NCI-H128 (cell line): ENCODE measurements around the gene KLF7.
"Not testable (repeated sequence)": the region's sequence is repeated elsewhere in the genome, so short reads cannot be mapped to it uniquely, and the experiment has no call there.

Source experiments
- DNase-seq: peaks from one replicate; lab custom pipeline; 2025; ENCODE audit not compliant: unreplicated experiment; lab: John Stamatoyannopoulos, UW

KLF7 gene

DNA sequence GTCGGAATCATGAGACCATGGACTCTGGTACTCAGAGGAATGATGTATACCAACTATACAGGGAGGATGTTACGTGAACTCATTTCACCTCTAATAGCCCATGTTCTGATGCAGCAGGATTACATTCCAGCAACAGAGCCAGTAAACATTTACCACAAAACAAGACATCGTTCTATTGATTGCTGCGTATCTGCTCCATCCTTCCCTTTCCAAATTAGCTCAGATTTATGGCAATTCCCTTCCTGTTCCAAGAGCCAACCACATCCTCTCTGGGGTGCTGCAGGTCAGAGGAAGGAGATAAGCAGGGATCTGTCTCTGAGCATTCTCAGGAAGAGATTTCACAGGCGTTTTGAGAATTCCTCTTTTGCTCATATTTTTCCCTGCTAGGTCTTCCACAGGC lies 98.3 kb downstream of the KLF7 start:
- DNase-seq = no peak

DNA sequence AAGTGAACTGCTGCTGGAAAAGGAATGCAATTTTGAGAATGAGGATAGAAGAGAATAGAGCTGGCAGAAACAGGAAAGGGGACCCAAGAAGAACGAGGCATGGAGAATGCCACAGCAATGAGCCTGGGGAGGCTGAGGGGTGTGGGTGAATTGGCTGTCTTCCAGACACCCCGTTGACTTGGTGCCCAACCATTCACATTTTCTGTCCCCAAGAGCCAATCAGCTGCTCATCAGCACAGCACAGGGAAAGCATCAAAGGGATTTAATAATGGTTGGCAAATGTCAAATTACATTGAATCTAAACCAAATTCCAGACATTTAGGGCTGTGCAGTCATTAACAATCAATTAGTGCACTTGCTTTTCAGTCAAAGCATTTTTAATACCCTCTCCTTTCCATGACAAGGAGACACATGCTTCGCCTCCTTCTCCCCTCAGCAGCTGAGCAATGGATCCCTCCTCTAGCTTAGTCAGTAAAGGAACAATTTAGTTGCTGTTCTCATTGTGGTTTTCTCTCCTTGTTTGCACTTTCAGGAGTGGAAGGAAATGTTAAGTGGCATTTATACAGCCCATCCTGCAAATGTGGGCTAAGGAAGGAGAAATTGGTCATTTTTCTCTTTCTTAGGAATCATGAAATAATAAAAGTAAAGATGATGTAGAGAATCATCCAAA lies 98.8 kb downstream of the KLF7 start:
- DNase-seq = no peak

DNA sequence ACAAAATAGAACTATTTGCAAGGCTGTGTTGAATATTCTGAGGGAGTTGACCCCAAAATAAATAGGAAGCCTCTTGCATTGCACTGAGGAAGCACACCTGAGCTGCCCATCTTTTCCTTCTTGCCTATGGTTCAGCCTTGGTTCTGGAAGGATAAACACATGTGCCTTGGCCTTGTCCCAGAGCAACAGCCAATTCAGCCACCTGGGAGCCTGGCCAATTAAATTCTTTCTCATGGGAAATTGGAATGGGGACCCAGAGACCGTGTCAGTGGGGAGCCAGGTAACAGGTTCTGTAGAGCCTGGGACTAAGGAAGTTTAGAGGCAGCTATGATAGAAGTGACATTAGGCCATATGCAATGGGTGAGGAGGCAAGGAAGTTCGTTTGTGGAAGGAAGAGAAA lies 99.6 kb downstream of the KLF7 start:
- DNase-seq = no peak

DNA sequence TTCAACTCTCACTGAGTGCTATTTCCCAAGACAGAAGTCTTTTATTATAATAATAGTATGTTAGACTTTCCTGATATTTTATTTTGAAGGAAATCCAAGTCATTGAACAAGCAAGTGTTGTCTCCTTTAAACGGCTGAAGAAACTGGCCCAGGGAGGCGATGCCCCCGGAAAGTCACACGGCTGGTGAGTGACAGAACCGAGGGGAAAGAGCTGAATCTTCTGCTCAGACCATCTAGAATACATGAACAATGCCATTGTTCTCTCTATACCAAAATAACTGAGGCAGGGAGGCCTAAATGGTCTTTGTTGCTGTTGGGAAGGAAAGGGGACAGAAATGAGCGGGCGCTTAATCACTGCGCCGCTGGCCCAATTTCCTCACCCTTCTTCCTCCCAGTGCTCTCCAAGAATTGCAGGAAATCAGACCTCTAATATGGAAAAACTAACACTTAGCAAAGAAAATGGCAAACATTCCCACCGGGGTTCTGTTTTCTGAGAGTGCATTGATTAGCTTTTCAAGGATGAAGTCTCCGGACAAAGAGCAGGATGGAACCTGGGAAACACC lies 101.5 kb downstream of the KLF7 start:
- DNase-seq = no peak

DNA sequence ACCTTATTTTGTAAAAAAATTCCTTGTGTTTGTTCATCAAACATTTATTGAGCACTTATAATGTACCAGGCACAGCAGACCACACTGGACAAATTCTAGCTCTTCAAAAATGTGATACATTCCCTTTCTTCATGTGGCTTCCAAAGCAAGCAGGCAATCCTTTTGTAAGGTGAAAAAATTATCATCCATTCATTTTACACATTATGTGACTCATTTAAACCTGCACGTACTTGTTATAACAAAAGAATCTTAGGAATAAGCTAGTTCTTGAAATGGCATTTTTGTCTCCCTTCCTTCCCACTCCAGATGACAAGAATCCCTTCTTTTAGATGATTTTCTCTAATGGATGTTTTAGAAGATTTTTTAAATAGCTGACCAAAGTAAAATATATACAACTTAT lies 104.6 kb downstream of the KLF7 start:
- DNase-seq = no peak

DNA sequence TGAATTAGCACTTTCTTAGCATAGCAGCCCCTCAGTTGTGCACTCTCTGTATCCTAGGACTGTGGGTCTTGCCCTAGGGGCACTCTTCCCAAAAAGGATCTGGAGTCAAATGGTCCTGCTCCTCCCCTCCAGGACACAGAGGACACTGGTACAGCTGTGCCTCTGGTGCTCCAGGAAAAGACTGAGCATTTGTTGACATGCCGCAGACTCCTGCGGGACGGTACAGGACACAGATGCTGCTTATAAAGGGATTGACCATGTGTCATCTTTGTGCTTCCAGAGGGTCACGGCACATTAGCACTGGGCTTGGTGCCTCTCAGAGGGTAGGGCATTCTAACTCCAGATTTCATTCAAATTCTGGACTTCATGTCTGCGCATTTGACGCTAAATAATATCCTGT lies 110.5 kb downstream of the KLF7 start:
- DNase-seq = no peak

DNA sequence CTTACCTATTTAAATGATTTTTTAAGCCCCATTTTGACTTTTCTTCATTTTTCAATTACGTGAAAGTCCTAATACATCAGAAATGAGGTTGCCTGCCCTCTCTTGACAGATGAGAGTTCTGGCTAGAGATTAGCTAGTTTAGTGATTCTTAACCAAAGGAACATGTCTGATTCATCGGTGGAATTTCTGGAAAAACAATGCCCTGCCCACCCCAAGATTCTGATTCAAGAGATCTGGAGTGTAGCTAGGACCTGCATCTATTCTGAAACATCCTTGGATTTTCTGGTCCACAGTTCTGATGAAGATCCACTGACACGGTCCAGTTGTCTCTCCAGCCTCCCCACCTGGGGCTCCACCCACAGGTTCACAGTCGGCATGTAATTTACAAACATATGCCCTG lies 111.2 kb downstream of the KLF7 start:
- no peak for DNase-seq

DNA sequence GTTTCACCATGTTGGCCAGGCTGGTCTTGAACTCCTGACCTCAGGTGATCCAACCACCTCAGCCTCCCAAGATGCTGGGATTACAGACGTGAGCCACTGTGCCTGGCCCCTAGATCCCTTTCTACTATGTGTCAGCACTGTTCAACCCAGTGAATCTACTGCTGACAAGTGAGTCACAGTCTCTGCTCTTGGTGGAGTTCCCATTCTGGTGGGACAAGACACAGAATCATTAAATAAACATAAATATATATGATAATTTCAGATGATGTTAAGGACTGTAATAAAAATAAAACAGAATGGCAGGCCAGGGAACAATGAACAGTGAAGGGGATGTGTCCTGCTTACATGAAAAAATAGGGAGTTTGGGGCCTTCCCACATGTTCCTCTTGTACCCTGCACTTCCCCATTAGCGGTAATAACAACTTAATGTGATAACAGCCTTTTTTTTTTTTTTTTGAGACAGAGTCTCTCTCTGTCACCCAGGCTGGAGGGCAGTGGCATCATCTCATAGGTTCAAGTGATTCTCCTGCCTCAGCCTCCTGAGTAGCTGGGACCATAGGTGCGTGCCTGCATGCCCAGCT lies 114.3 kb downstream of the KLF7 start:
- no peak for DNase-seq

DNA sequence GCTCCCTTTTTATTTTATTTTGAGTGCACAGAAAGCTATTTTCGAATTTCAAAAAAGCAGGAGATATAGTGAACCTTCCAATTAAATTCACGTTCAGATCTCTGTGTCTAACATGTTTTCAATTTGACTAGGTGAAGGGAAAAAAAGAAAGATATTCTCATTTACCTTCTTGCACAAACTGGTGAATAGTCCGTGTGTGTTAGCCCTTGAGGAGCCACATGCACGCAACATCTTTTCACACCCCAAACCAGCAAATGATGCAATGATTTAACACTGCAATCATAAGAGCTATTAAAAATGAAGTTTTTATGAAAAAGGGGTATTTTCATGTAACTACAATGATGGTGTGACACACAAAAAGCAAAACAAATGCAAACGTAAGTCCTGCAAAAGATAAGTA lies 116.6 kb downstream of the KLF7 start:
- DNase-seq = no peak

DNA sequence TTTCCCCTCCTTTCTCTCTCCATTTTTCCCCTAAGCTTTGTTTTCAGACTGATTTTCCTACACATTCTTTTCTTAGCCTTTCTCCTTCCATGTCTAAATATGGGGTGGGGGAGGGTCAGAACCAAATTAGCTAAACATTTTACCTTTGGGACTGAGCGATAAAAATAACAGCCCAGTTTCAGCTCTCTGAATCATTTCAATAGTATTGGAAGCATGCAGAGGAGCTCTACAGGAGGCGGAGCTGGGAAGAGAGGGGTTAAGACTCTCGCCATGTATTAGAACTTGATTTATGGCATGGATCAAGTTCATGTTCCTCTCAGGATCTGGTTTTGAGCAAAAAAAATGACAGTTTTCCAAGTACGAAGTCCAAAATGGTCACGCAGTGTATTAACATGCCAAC lies 117.3 kb downstream of the KLF7 start:
- DNase-seq = no peak

DNA sequence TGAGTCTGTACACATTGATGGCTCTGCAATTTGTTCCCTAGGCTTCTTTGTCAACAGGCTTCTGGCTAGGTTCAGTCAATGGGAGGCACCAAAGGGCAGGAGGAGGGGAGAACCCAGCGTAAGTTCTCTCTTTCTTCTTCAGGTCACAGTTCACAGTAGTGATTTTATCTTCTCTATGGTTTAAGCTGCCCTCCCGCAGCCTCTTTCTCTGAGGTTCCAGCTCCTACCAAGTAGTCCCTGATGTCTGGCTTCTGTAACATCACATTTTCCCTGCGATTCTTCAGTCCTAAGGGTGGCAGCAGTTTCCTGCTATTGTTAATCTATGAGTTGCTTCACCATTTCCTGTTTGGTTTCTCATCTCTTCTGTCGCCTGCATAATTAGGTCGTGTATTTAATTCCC lies 119.0 kb downstream of the KLF7 start:
- DNase-seq = no peak

DNA sequence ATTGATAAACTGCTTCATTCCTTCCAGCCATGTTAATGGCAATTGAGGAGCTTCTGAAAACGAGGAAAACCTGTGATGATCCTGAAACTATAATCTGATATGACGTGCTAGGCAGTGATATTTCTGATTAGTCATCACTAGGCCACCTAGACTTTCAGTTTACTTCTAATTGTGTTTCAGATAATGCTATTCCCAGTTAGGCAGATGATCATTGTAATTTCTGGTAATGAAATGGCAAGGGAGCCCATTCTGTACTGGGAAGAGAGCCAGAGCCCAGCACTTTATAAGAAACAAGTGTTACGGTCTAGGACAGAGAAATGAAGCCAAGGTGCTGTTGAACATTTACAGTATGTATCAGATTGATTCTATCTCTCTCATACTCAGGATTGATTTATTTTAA lies 120.2 kb downstream of the KLF7 start:
- no peak for DNase-seq

DNA sequence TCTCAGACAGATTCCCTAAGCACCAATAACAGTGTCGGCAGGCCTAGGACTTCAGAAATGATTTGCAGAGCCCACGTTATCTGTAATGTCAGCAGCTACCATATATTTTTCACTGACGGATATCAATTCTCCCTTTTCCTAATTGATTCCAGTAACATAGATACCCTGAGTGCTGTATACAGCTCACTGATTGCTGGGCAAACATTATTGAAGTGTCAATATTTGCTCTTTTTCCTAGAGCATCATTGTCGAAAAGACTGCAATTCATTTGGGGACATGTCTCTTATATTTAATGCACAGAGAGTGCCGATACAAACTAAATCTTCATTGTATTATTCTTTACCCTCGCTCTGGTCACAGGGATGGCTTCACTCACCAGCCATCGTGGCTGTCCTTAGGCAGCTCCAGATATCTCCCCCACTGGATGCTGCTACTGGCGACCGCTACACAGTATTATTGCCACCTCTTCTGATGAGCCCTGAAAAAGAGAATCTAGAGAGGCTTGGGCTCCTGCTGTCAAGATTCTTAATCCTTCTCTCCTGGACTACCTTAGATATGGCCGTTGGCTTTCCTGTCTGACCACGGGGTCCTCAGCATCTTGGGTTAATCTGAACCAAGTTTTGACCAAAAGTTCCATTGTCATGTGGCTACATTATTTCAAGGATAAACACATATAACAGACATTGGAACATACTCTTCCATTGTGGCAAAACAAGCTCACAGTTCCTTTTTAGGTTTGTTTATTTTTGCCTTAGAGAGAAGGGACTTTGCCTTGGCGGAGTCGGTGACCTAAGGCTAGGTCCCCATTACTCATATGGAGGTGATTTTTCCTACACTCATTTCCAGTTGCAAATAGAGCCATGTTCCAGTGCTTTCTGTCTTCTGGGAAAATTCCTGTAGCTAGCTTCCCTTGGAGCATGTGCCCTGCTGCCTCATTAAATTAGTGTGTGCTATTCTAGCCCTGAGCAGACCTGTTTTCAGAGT lies 121.1 kb downstream of the KLF7 start:
- no peak for DNase-seq

DNA sequence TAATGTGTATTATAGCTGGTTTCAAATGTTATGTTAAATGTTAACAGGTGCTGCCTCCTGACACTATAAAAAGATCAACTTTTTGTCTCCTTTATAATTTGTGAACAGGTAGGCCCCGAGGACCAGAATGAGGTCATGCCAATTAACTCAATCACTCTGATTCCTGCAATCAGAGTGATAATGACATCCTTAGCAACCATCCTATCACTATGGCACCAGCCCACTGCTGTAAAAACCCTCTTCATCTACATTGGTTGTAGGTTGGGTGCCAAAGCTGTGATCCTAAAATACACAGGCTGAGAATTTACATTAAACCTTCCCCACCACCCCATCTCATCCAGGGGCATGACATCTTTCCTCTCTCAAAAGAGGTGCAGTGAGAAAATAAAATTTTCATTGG lies 122.9 kb downstream of the KLF7 start:
- no peak for DNase-seq

DNA sequence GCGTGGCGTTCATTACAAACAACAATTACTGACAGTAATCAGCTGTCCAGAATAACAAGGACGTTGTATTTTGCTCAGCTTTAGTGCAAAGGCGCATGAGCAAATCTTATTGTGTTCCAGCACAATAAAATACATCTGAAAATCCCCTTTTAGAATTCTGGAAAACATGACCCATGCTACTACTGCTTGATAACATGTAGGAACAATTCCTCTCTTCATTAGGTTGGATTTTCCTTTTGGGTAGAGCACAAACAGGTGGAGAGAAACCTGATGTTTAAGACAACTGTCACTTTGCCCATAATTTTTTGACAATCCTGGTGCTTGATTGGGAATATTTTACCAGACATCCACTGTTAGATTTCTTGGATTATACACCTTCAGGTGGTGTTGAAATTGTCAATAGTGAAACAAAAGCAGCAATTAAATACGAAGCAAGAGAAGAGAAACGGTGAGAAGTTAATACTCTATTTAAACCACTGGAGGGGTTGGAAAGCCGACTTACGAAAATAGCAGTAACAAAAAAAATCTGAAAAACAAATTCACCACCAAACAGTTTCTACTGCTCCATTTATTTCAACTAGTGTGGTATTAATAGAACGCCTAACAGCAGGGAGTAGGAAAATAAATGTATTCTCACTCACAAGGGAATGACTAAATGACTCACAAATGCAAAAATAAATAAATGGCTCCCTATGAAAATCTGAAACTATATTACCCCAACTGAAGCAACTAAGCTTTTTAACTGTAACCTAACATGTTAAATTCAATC lies 123.8 kb downstream of the KLF7 start:
- DNase-seq = no peak

DNA sequence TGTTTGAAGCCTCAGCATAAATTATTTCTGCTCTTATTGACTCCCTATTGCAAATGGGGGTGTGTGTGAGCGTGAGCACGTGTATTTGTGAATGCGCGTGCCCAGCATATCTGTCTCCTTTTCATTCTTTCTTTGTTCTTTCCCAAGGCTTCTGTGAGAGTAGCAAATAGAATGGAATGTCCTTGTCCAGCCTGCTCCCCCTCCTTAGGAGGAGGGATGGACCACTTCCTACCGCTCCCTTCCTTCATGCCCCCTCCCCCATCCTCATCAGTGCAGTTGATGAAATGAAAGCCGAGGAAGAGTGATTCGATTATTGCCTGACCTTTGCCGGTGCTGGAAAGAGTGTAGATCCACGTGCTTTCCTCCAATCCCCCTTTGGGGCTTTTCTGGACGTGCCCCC lies 124.5 kb downstream of the KLF7 start:
- DNase-seq = no peak

DNA sequence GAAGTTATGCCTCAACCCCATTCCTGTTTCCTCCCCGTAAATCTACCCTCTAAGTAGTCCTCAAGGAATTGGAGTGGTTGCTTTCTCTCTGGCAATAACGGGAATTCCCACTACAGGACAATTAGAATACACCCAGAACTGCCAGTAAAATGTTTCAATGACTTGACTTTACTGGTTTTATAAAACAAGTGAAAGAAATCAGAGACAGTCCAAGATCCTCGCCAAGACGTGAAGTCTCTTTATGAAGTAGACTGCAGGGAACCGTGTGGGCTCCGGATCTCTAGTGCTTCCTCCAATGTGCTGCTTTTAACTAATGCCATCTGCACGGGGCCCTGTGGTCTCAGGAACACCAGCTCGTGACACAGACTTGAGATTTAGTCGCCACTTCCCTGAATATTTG lies 125.1 kb downstream of the KLF7 start:
- DNase-seq = no peak

DNA sequence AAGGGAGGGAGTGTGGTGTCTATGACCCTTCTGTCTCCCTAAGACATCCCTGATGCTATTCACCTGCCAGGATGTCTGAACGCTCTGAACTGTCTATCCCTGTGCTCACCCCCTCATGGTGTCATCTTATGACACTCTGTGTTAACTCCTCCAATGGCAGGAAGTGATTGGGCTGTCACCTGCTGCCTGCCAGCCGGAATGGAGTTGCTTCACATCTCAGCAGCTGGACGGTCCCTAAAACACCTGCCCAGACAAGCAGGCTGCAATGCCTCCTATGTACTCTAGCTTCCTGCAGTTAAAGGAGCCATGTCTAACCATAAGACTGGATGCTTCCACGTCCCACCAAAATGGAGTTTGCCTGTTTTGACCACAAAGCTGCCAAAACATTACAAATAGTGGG lies 126.5 kb downstream of the KLF7 start:
- no peak for DNase-seq

DNA sequence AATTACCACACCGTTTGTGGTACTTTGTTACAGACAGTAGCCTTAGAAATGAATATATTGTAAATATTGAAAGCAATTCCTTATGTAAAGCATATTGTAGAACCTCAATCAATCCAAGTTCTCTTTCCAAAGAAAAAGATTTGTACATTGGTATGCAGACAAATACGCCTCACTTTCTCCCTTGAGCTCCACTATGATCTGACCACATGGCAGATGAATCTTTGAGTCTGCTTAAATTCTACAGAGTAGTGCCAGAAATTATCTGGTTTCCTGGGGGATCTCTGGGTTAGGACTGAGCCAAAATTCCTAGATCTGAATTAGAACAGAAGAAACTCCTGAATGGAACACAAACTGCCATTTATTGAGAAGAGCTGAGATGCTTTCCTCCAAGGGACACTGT lies 127.4 kb downstream of the KLF7 start:
- DNase-seq = no peak

DNA sequence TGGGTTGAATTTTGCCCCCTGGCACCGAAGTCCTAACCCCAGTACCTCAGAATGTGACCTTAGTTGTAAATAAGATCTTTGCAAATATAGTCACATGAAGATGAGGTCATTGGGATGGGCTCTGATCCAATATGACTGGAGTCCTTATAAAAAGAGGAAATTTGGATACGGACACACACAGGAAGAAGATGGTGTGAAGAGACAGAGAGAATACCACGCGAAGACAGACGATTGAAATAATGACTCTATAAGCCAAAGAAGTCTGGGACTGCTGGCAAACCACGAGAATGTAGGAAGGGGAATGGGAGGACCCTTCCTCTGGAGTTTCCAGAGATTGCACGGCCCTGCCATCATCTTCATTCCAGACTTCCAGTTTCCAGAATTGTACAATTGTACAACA lies 127.9 kb downstream of the KLF7 start:
- DNase-seq = no peak

DNA sequence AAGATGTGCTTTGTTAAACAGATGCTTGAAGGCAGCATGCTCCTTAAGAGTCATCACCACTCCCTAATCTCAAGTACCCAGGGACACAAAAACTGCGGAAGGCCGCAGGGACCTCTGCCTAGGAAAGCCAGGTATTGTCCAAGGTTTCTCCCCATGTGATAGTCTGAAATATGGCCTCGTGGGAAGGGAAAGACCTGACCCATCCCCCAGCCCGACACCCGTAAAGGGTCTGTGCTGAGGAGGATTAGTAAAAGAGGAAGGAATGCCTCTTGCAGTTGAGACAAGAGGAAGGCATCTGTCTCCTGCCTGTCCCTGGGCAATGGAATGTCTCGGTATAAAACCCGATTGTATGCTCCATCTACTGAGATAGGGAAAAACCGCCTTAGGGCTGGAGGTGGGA lies 128.7 kb downstream of the KLF7 start:
- DNase-seq = not testable (repeated sequence)
